ENCODE results near the gene ASB16.
A peak's percentile ranks its signal among the peaks of the same experiment; 100 is the strongest.

DNA sequence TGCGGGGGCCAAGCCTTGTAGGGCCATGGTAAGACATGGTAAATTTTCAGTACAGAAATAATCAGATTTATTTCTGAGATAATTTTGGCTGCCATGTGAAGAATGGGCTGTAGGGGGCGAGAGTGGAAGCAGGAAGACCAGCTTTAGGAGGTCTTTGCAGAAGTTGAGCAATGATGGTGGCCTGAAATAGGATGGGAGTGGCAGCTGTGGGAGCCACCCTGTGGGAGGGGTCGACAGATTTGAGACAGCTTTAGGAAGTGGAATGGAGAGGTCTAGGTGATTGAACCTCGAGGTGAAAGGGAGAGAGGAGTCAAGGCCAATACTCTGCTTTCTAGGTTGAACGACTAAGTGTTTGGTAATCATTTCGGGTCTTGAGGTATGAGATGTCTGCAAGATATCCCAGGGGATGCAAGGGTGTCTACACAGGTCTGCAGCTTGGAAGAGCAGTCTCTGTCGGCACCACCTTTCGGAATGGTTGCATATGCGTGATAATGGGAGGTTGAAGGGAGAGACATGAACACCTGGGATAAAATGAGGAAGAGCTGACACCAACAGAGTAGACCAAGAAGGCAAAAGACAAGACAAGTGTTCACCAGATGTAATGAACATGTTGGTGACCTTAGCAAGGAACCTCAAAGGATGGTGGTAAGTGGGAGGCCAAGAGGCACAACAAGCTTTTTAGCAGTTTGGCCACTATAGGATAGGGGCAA lies 33.4 kb downstream of the ASB16 start:
- TF ChIP-seq, protein P1, sequence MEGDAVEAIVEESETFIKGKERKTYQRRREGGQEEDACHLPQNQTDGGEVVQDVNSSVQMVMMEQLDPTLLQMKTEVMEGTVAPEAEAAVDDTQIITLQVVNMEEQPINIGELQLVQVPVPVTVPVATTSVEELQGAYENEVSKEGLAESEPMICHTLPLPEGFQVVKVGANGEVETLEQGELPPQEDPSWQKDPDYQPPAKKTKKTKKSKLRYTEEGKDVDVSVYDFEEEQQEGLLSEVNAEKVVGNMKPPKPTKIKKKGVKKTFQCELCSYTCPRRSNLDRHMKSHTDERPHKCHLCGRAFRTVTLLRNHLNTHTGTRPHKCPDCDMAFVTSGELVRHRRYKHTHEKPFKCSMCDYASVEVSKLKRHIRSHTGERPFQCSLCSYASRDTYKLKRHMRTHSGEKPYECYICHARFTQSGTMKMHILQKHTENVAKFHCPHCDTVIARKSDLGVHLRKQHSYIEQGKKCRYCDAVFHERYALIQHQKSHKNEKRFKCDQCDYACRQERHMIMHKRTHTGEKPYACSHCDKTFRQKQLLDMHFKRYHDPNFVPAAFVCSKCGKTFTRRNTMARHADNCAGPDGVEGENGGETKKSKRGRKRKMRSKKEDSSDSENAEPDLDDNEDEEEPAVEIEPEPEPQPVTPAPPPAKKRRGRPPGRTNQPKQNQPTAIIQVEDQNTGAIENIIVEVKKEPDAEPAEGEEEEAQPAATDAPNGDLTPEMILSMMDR (conservative IDR thresholded peaks at IDR 0.05; ENCODE audit: low read length), result peak; percentile 92
- TF ChIP-seq EZH2phosphoT487 (IDR thresholded peaks at IDR 0.05; ENCODE audit: borderline replicate concordance, low read depth, low read length), result no peak
